Cerebellar nuclear complex (tissue), 1 donor: ENCODE measurements around the gene CPLX3.

Experiments
- DNase-seq, 2 experiments: peaks; one replicate each; lab custom pipeline; 2025; lab: John Stamatoyannopoulos, UW

CPLX3 gene

DNA sequence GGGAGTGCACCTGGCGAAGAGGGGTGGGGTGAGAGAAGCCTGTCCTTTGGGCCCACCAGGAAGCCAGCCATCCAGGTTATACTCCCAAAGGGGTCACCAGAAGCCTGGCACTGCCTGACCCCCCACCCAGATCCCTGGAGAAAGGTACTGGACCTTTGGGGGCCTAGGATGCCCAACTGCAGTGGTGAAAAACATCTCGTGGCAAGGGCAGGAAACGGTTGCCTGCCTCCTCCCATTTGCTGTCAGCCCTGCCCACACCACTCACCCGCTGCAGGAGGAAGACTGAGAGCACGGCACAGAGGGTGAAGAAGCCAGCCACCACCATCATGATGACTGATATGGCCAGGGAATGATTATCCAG, 18.8 kb downstream of the CPLX3 start:
- DNase-seq, result no peak

DNA sequence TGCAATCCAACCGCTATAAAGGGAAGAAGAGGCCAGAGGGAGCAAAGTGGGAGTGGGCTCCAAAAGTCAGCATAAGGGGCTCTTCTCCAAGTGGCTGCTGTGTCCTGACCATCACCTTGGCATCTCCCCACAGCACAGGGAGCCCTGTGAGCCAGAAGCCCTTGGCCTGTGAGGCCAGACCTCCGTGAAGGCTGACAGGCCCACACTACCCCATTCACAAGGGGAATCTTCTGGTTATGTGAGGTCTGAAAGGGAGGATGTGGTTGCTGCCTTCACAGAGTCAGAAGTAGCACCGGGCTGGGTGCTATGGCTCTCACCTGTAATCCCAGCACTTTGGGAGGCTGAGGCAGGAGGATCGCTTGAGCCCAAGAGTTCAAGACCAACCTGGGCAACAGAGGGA, 19.2 kb downstream of the CPLX3 start:
- DNase-seq, result no peak

DNA sequence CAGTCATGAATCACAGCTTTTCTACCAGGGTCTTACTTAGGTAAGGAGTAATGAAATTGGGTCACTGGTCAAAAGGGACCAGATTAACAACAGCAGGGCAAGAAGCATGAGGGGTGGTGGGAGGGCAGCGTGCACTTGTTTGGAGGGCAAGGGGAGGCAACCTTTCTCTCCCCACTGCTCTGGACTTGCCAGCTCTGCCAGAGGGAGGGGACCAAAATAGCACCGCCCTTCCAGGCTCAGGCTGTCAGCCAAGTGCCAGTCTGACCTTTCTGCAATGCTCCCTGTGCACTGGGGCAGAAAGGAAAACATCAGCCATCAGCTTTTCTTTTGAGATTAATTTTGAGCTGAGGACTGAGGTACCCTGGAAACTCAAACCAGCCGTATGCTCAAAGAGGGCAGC, 21.0 kb downstream of the CPLX3 start:
- no peak for DNase-seq

DNA sequence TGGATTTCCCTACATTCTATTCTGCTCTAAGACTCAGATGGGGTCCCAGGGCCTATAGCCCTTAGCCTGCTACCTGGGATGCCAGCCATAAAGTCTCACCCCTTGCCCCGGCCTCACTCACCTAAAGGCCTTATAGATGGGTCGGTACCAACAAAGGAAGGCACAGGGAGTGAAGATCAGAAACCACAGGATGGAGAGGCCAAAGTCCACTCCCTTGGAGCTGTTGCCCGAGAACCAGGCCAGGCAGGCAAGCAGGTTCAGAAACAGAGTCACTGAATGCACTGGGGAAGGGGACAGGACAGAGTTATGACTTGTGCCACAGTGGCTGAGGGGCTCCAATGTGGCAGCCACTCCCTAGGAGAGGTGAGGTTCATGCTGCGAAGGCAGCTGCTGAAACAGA, 24.0 kb downstream of the CPLX3 start:
- no peak for DNase-seq

DNA sequence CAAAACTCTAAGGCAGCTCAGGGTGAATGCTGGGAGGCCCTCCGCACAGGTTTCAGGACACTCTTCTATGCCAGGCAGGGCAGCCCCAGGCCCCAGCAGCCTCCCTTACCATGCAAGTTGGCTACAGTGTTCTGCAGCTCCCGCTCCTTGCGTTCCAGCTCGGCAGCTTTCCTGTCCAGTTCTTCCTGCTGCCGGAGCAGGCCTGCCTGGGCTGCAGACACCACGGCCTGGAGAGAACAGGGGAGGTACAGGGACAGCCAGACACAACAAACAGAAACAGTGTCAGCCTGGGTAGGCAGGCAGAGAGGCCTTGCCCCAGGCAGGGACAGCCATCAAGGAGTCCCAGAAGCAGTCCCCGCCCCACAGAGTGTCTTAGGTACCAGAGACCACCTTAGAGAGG, 25.5 kb downstream of the CPLX3 start:
- DNase-seq, result no peak

DNA sequence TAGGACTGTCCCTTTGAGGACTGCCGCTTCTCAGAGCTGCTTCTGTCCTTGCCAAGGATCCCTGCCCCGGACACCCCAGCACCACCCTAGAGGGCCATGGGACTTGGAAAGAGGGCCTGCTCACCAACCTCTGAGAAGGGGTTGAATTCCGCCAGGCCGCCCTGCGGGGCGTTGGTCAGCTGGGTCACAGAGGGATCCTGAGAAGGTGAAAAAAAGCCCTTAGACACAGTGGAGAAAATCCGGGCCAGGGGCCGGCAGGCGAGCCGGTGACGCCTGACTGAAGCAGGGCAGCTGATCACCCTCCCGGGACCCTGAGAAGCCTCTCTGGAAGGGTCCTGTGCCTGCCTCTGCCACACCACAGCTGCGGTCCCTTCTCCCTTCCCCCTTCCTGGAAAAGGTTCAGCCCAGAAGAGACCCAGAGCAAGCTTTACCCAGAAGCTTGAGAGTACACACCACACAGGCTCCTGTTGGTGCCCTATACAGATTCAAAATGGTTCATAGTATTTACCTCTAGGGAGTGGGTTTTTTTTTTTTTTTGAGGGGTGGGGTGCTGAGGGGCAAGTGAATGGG, 28.1 kb downstream of the CPLX3 start:
- no peak for DNase-seq

DNA sequence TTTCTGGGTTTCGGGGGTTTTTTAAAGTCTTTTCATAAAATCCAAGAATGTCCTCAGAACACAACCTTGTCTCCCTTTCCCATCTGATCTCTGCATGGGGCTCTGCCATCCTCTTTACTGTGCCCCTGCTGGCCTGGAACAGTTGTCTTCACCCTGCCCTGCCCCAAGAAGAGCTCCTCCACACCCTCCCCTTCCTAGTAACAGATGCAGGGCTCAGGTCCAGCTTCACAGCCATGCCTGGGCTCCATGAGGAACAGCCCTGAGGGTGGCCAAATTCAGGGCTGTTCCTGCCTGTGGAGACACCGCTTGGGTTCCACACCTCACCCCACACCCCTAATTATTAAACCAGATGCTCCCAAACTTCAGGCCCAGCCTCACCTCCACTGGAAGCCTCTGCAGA, 29.4 kb downstream of the CPLX3 start:
- no peak for DNase-seq

DNA sequence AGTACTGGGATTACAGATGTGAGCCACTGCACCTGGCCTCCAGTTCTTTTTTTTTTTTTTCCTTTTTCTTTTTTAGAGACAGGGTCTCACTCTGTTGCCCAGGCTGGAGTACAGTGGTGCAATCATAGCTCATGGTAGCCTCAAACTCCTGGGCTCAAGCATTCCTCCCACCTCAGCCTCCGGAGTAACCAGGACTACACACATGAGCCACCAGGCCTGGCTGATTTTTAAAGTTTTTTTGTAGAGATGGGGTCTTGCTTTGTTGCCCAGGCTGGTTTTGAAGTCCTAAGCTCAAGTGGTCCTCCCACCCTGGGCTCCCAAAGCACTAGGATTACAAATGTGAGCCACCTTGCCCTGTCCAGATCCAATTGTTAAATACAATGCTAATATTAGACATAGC, 30.1 kb downstream of the CPLX3 start:
- DNase-seq, result no peak

DNA sequence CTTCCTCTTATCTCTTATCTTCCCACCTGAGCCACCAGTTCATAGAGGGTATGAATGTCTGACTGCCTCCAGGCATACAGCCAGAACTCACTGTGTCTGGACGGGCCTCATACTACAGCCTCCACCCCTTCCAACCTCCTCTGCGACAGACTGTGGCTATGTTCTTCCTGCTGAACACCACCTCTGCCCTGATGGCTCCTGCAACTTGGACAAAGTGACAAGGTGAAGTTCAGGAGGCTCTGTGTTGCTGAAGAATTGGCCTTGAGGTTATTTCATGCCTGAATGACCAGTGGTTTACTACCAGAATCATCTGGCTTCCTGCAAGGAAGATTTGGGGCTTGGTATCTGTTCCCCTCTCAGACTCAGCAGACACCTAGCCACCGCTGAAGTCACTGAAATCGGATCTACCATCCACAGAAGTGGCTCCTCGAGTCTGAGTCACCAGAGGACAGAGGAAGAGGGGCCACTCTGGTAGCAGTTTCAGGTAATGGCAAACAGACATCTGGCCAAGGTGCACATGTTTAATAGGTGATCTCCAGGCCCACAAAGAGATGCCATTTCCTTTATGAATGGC, 30.7 kb downstream of the CPLX3 start:
- no peak for DNase-seq

DNA sequence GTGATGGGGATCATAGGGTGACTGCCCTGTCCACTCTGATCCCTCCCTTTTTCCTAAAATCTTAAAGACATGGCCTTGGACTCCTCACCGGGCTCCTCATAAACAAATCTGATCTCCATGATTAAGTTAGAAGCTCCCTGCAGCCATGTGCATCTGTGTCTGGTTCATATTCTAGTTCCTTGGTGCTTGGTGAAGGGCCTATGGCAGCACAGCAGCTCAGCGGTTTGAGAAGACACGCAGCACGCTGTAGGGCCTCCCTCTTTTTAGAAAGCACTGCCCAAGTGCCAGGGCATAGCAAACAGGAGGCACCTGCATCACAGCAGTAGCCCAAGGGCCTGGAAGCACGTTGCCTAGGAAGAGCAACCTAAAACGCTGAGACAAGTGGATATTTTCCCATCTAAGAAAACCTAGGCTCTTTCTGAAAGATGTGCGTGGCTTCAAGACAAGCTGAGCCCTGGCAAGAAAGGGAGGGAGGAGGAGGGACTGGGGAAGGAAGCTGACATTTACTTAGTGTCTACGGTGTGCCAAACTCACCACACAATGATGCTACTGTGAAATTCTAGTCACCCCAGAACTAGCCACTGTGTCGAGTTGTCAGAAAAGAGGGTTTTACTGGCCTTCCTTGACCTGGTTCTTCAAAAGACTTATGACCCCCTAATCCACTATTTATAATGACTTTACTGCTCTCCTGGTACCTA, 31.4 kb downstream of the CPLX3 start:
- no peak for DNase-seq

DNA sequence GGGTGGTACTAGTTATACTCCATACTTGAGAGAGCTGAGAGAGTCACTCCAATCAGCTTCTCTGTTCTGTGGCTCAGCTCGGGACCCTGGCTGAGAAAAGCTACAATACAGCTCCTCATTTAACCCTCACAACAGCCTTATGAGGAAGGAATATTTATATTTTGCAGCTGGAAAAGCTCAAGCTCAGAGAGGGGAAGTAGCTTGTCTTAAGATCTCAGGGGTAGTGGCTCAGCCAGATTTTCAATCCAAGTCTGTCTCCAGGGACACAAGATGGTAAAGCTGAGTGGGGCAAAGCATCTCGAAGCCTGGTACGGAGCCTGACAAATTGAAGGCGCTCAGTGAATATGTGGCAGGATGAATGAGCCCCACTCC, 31.9 kb downstream of the CPLX3 start:
- DNase-seq, result no peak

DNA sequence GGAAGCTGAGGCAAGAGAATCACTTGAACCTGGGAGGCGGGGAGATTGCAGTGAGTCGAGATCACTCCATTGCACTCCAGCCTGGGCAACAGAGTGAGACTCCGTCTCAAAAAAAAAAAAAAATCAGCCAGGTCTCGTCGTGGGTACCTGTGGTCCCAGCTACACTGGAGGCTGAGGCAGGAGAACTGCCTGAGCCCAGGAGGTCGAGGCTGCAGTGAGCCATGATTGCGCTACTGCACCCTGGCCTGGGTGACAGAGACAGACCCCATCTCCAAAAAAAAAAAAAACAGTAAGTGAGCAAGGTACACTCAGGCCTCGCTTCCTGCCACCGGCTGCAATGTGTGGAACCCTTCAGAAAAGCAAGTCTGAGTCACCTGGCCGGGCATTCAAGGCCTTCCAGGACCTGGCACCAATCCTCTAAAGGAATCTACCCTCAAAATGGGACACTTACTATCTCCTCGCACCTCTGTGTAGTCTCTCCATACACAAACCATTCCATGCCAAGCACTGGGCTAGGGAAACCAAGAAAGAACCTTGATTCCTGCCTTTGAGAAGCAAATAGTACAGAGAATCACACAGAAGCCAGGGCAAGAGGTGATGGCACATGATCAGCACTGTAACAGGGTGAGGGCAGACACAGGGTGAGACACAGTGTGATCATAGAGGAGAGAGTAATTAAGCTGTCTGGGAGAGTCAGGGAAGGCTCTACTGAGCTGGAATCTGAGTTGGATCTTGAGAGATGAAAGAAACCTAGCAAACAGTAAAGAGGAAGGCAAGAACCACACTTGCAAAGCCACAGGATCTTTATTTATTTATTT, 37.0 kb downstream of the CPLX3 start:
- DNase-seq, result no peak

DNA sequence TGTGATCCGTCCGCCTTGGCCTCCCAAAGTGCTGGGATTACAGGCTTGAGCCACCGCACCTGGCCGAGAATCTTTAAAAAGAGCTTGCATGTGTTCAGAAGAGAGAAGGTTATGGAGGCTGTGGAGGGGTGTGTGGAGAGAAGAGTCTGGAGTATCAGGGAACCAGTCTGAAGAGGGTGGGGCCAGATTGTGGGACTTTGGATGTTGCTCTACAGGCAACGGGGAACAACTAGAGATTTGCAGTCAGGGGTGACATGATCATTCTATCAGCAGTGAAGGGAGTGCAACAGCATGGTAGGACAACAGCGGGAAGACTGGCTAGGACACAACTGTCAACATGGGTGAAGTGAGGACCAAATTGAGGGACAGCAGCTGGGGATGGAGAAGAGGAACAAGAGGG, 37.9 kb downstream of the CPLX3 start:
- no peak for DNase-seq

DNA sequence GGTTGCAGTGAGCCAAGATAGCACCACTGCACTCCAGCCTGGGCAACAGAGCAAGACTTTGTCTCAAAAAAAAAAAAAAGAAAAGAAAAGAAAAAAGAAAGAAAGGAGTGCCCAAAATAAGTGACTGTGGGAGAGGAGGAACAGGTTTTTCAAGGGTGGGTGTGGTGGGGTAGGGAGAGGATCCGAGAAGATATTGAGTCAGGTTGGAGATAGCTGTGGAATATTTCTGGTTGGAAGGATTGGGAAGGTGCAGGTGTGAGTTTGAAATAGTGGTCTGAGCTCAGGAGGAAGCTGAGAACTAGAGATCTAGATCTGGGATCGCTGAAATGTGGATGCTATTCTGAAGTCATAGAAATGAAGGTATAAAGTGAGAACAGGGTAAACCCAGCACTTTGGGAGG, 38.9 kb downstream of the CPLX3 start:
- DNase-seq, result no peak

DNA sequence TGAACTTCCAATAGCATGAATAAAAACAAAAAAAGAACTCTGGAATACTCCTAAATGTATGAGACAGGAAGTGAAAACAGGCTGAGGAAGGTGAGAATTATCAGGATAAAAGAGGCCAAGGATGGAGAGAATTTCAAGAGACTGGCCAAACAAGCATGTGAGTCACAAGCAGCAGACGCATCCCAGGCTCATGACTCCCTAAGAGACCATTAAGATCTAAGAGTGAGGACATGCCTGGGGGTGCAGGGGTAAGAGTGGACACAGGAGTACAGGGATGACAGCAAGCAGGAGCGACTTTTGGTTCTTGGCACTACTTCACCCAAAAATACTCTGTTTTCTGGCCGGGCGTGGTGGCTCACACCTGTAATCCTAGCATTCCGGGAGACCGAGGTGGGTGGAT, 39.7 kb downstream of the CPLX3 start:
- no peak for DNase-seq

DNA sequence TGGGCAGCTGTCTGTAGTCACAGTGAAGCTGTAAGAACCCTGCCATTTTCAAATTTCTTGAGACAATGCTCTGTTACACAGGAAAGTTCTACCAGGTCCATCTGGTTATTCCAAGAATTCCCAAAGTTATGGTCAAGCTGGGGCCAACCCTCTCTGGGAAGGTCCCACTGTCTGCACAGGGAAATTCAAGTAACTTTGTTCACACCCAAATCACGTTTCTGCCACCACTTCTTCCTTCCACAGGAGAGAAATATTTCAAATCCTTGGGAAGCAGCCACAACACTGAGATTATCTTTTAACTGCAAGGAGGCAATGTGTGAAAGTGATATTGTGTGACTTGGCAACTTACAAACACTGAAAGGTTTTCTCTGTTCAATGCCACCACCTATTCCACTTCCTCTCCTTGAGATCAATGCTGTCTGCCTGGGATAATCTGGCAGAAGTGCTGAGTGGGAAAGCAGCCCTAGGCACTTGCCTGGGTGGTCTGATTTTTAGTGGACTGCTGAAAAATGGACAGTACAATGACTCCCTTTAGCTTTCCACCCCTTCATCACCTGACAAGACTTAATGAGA, 41.1 kb downstream of the CPLX3 start:
- DNase-seq, result no peak

DNA sequence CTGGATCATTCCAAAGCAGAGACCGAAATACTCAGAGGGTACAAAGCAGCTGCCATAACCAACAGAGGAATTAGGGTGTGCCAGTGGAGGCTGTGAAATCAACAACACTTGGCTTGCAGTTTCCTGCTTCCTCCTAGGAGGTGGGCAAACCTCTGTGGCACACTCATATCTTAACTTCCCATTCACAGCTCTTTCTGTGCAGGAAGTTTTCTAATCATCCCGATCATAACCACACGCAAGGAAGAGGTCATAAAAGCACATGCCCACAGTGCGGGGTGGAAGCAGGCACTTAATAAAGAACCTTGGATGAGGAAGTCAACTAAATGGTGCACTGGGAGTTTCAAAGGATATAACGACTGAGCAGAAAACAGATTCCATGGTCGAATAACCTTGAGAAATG, 41.6 kb downstream of the CPLX3 start:
- no peak for DNase-seq

DNA sequence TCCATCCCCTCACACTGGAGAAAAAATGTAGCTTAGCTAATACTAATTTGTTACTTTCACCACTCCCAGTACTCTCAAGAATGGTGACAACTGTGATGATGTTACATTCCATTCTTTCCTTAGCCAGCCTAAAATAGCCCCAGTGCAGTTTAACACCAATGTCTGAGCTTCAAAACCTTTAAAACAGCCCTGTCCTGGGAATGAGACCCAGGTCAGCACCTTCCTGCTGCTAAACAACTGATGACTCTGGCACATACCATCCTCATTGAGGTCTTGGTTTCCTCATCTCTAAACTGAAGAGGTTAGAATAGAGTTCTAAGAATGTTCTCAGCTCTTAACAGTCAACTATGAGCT, 42.9 kb downstream of the CPLX3 start:
- DNase-seq, result no peak

DNA sequence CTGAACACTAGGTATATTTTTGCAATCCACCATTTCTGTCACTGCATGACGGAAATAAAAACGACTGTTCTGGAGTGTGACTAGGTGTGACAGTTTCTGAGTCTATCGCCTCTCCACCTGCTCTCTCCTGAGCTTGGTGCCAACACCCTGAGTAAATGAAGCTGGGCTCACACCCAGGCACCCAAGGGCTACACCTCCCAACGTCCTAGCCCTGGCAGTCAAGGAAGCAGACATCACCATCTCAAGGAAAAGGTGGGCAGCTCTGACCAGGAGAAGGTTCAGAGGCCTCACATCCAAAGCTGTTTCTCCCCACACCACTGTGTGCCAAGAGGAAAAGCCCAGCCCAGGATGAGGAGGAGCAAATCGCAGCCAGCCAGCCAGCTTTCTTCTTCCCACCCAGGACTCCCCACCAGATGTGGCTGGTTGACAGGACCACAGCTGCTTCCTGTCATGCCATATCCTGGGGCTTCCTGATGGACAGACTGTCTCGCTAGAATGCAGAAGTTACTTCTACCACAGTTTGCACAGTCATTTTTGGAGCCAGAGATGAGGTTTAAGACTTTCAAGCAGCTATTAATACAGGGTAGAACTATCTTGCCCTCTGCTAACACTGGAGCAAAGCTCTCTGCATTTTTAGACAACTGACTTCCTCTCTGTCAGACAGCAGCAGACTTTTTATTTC, 43.4 kb downstream of the CPLX3 start:
- DNase-seq, result no peak

DNA sequence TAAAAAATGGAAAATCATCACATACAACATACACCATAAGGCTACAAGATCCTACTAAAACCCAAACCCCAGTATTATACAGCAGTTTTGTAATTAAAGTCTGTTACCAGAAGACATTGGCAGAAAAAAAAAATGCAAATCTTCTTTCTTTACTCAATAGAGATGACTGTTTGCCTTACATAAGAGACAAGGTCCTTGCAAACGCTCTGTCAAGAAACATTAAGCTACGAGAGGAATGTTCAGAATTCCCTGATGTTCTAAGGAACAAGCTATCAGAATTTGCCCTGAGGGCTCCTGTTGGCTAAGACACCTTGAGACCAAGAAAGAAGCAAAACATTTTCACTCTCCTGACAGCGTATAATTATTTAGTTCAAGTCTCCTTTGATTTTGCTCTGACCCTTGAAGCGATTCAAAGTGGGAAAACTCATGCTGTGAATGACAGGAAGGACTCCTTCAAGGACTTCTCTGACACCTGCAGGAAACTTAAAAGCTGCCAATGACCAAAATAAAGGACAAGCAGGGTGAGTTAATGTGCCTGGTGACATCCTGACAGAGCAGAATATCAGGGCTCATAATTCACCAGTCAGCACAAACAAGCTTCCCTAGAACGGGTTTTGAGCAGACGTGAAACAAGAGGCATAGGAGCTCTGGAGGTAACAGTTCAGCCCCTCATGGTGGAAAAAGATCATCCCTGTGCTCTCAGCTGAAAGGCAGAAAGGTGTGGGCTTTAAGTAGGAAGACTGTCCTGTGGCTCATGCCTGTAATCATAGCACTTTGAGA, 44.2 kb downstream of the CPLX3 start:
- DNase-seq, result no peak

DNA sequence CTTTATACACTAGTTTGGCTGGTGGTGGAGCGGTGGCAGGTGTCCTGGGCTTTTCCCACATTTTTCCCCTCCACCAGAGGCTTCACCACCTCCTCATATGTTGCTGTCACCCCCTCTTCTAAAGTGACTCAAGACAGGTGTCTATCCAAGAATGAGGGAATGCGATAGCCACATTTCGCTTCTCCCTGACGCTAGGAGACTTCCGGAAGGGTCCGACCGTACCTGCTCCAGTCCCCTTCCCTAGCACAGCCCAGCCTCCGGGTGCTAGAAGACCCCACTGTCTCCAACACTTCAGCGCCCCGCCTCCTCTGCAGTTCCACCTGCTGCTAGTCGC, 46.2 kb downstream of the CPLX3 start:
- no peak for DNase-seq
